Measurements from ENCODE around the gene PTTG1IP.

DNA sequence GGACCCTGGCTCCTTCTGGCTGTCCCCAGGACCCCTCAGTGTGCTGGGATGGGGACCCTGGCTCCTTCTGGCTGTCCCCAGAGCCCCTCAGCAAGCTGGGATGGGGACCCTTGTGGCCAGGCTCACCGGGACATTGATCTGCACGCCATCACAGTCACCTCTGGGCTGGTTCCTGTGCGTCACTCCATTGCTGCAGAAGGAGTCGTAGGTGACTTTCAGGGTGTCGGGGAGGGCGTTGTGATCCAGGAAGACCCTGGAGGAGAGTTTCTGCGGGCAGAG lies 19.7 kb upstream of the PTTG1IP start:
- TF ChIP-seq, protein P1, sequence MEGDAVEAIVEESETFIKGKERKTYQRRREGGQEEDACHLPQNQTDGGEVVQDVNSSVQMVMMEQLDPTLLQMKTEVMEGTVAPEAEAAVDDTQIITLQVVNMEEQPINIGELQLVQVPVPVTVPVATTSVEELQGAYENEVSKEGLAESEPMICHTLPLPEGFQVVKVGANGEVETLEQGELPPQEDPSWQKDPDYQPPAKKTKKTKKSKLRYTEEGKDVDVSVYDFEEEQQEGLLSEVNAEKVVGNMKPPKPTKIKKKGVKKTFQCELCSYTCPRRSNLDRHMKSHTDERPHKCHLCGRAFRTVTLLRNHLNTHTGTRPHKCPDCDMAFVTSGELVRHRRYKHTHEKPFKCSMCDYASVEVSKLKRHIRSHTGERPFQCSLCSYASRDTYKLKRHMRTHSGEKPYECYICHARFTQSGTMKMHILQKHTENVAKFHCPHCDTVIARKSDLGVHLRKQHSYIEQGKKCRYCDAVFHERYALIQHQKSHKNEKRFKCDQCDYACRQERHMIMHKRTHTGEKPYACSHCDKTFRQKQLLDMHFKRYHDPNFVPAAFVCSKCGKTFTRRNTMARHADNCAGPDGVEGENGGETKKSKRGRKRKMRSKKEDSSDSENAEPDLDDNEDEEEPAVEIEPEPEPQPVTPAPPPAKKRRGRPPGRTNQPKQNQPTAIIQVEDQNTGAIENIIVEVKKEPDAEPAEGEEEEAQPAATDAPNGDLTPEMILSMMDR (IDR thresholded peaks at IDR 0.05): no peak
- TF ChIP-seq POLR2A (IDR thresholded peaks at IDR 0.05): no peak

Data from thyroid gland (tissue), 4 donors.